DND-41 (cell line): Measurements from ENCODE around the gene CYB5R3.

Experiments used
- ATAC-seq: fragments of 200-7000 bp; cut with Tn5 transposase; 3 replicates; pipeline ENCODE4 v1.9.1; 2021; ENCODE audit warnings: low read depth; ENCODE audit not compliant: insufficient read depth
- DNase-seq: peaks from one replicate; pipeline ENCODE4 v3.0.0-alpha.2; 2020
- H2AFZ ChIP-seq: 2 replicates; pipeline ENCODE4 v1.6.0; 2012; ENCODE audit warnings: low read depth, low read length
- H3K27ac ChIP-seq: 2 replicates; pipeline ENCODE4 v1.5.1; 2012; ENCODE audit warnings: low read length, inconsistent platforms
- H3K27me3 ChIP-seq: fragments of 200-600 bp; sonication (generic); 2 replicates; pipeline ENCODE4 v1.6.0; 2012; ENCODE audit warnings: low read length, mild to moderate bottlenecking, inconsistent platforms; ENCODE audit not compliant: insufficient read depth, poor library complexity
- H3K36me3 ChIP-seq: 2 replicates; pipeline ENCODE4 v1.5.1; 2012; ENCODE audit warnings: low read length, inconsistent platforms; ENCODE audit not compliant: insufficient read depth
- H3K4me1 ChIP-seq: 2 replicates; pipeline ENCODE4 v1.5.1; 2012; ENCODE audit warnings: mild to moderate bottlenecking, low read length; ENCODE audit not compliant: insufficient read depth
- H3K4me2 ChIP-seq: 2 replicates; pipeline ENCODE4 v1.6.0; 2012; ENCODE audit warnings: mild to moderate bottlenecking, moderate library complexity, low read length, inconsistent platforms; ENCODE audit not compliant: insufficient read depth
- H3K4me3 ChIP-seq, 2 experiments: fragments of 200-600 bp in 1 of 2; shearing (Covaris generic) in 1 of 2; 2 replicates each; pipeline ENCODE4 v1.5.1; 2012 to 2016; ENCODE audit warnings: inconsistent platforms in 2 of 2, low read length in 2 of 2, mild to moderate bottlenecking in 2 of 2, low read depth in 1 of 2, moderate library complexity in 1 of 2
- H3K79me2 ChIP-seq: 2 replicates; pipeline ENCODE4 v1.6.0; 2012; ENCODE audit warnings: low read length, inconsistent platforms; ENCODE audit not compliant: insufficient read depth
- H3K9ac ChIP-seq: 2 replicates; pipeline ENCODE4 v1.6.0; 2012; ENCODE audit warnings: low read depth, mild to moderate bottlenecking, inconsistent platforms, low read length, moderate library complexity
- H3K9me3 ChIP-seq: 2 replicates; pipeline ENCODE4 v1.5.1; 2012; ENCODE audit warnings: low read length, moderate library complexity, mild to moderate bottlenecking, inconsistent platforms; ENCODE audit not compliant: insufficient read depth, severe bottlenecking
- H4K20me1 ChIP-seq: 2 replicates; pipeline ENCODE4 v1.6.0; 2012; ENCODE audit warnings: low read length; ENCODE audit not compliant: insufficient read depth
- EZH2 ChIP-seq: IDR thresholded peaks from 3 replicates; pipeline ENCODE4 v1.6.1; 2012; ENCODE audit warnings: borderline replicate concordance, low read depth, mild to moderate bottlenecking, moderate library complexity, low read length, inconsistent platforms; ENCODE audit not compliant: severe bottlenecking
- TF ChIP-seq, protein P1 (sequence below): IDR thresholded peaks from 2 replicates; pipeline ENCODE4 v1.5.1; 2012; ENCODE audit warnings: borderline replicate concordance, low read length, moderate library complexity, mild to moderate bottlenecking; ENCODE audit not compliant: poor library complexity, severe bottlenecking; ENCODE audit errors: extremely low read depth

CYB5R3 gene

DNA sequence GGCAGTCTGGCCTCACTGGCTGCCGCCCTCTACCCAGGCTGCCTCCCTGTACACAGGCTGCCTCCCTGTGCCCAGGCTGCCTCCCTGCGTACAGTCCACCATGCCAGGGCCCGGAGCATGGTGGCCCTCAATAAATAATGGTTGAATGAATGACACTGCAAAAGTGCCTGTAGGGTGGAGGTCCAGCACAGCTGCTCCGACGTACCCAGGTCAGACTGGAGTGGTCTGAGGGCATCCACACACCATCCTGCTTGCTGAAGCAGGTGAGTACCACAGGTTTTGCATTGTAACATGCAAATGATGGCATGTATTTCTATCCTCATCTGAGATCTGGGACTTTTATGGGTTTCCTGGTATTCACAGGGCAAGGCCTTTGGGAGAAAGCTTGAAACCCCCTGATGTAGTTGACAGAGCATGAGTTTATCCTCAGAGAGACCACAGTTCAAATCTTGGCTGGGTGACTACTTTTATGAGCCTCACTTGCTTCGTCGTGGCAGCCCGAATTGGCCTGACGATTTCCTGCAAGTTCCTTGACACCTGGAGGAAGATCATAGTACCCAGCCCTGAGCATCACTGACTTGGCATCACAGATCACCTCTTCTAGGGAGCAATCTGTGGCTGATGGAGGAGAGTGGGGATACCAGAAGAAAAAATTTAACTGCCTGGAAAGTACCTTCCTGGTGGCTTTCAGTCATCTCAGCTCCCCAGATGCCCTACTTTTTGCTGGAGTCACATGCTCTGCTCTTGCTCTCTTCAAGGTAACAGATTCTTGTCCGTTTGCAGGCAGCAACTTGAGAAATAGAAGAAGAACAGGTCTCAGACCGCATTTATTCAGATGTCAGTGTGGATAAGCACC lies 16.0 kb upstream of the CYB5R3 start:
- Histone ChIP-seq H2AFZ (no peak overlapping the region), H3K4me2 (no peak overlapping the region), H3K9ac (no peak overlapping the region), H3K36me3 (no peaks in the 10 kb centered on the region), H3K27me3 (no peaks in the 10 kb centered on the region), H3K4me1 (peaks cover 4% of the 10 kb centered on the region; the same call in 1 of the 2 replicates), H3K27ac (no peak overlapping the region), H3K79me2 (no peaks in the 10 kb centered on the region), H4K20me1 (no peaks in the 10 kb centered on the region), H3K4me3 (no peak overlapping the region), H3K9me3 (no peaks in the 10 kb centered on the region)
- DNase-seq (no peak), ATAC-seq (no peak)
- TF ChIP-seq EZH2: no peak
- TF ChIP-seq, protein P1, sequence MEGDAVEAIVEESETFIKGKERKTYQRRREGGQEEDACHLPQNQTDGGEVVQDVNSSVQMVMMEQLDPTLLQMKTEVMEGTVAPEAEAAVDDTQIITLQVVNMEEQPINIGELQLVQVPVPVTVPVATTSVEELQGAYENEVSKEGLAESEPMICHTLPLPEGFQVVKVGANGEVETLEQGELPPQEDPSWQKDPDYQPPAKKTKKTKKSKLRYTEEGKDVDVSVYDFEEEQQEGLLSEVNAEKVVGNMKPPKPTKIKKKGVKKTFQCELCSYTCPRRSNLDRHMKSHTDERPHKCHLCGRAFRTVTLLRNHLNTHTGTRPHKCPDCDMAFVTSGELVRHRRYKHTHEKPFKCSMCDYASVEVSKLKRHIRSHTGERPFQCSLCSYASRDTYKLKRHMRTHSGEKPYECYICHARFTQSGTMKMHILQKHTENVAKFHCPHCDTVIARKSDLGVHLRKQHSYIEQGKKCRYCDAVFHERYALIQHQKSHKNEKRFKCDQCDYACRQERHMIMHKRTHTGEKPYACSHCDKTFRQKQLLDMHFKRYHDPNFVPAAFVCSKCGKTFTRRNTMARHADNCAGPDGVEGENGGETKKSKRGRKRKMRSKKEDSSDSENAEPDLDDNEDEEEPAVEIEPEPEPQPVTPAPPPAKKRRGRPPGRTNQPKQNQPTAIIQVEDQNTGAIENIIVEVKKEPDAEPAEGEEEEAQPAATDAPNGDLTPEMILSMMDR: no peak

DNA sequence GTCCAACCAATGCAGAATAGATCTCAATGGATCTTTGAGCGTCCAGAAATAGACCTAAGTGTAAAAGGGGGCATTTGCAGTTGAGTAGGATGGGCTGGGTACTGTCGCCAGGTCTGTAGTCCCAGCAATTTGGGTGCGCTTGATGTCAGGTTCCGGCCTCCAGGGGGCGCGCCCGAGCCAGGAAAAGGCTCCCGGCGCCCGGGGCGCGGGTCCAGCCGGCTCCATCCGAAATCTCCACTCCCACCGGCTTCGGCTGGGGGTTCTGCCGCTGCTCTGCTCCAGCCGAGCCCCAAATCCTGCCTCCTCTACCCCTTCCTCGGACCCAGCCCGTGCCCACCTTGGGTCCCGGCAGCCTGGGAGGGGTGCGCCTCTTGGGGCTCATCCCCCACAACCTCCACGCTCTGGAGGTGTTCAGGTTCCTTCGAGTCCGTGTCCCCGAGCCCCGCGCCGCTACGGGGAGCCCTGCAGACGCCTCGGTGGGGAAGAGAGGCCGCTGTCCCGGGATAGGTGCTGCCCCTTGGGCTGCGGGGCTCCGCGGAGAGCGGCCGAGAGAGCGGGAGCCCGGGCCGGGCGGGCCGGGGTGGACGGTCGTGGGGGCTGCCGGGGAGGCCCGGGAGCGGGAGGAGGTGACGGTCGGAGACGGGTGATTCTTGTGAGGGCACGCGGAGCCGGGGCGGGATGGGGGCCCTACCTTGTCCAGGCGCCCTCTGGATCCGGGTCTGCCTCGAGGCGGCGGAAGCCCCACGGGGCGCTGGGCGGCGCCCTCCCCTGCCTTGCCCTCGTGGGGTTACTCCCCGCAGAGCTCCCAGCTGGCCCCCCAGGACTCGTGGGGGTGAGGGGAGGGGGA lies 13.0 kb upstream of the CYB5R3 start:
- TF ChIP-seq, protein P1: peak; percentile 80
- no peak for TF ChIP-seq EZH2
- DNase-seq (peak; percentile 75), ATAC-seq (peak; percentile 91)
- H3K36me3 ChIP-seq: no peaks in the 10 kb centered on the region
- H3K27ac ChIP-seq: no peak overlapping the region
- no peaks in the 10 kb centered on the region for H3K79me2 ChIP-seq
- H3K27me3 ChIP-seq: no peaks in the 10 kb centered on the region
- peak overlapping the region; percentile 65 for H2AFZ ChIP-seq
- H3K4me1 ChIP-seq: peaks cover 4% of the 10 kb centered on the region; the same call in 1 of the 2 replicates
- H4K20me1 ChIP-seq: no peaks in the 10 kb centered on the region
- H3K4me2 ChIP-seq: peak overlapping the region; percentile 59
- peak overlapping the region in 1 of 2 experiments; percentile 44; a peak in 2 of 4 replicates for H3K4me3 ChIP-seq
- H3K9ac ChIP-seq: peak overlapping the region; percentile 21; the same call in 1 of the 2 replicates
- H3K9me3 ChIP-seq: no peaks in the 10 kb centered on the region

DNA sequence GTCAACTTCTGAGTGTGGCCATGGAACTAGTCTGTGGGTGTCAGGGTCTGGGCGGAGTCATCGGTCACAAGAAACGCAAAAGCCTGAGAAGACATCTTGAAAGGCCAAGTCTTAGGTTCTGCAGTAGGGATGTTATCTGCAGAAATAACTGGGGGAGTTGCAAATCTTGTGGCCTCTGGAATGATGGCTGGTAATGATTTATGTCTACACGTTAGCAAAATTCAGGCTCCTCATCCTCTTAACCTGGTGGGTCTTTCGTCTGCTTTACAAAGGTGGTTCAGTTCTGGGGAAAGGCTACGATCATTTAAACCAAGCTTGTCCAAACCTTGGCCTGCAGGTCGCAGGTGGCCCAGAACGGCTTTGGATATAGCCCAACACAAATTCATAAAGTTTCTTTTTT lies 7.4 kb upstream of the CYB5R3 start:
- Histone ChIP-seq H3K27ac (no peak overlapping the region), H4K20me1 (no peaks in the 10 kb centered on the region), H3K4me1 (no peaks in the 10 kb centered on the region), H3K36me3 (no peaks in the 10 kb centered on the region), H3K9ac (no peak overlapping the region; the same call in 1 of the 2 replicates), H2AFZ (no peak overlapping the region), H3K9me3 (no peaks in the 10 kb centered on the region), H3K79me2 (no peaks in the 10 kb centered on the region), H3K27me3 (no peaks in the 10 kb centered on the region), H3K4me3 (no peak overlapping the region), H3K4me2 (no peak overlapping the region)
- TF ChIP-seq, protein P1: no peak
- no peak for TF ChIP-seq EZH2
- ATAC-seq: no peak
- DNase-seq: no peak
